T-helper 9 cell (primary cell): ENCODE measurements around the gene WNT7A.
"Not testable (repeated sequence)": the region's sequence is repeated elsewhere in the genome, so short reads cannot be mapped to it uniquely, and the experiment has no call there.

ENCODE experiments used
- DNase-seq: peaks from one replicate; pipeline ENCODE4 v3.0.0-alpha.2; 2020
- total RNA-seq, 2 donors: gene quantifications; one replicate each; lab custom pipeline; 2026; lab: John Stamatoyannopoulos, UW

The WNT7A gene
- 15.9 to 23.7 reads per million in 2 donors for total RNA-seq

GRCh38 chr3:13879946-13880810 lies at the start of gene WNT7A:
Gene WNT7A (minus strand): TSS chr3:13880071. CDS start chr3:13879816, 255 bp downstream.
- DNase-seq: peak; percentile 64

- DNase-seq: not testable (repeated sequence)
These were observed 48.9 kb upstream of the WNT7A start for GRCh38 chr3:13928741-13929140.

GRCh38 chr3:13927295-13927694 lies 47.4 kb upstream of the WNT7A start:
- no peak for DNase-seq

GRCh38 chr3:13916375-13916774 lies 36.5 kb upstream of the WNT7A start:
- no peak for DNase-seq

GRCh38 chr3:13902648-13903238 lies 22.9 kb upstream of the WNT7A start:
- no peak for DNase-seq

GRCh38 chr3:13901935-13902584 lies 22.2 kb upstream of the WNT7A start:
- no peak for DNase-seq

DNA sequence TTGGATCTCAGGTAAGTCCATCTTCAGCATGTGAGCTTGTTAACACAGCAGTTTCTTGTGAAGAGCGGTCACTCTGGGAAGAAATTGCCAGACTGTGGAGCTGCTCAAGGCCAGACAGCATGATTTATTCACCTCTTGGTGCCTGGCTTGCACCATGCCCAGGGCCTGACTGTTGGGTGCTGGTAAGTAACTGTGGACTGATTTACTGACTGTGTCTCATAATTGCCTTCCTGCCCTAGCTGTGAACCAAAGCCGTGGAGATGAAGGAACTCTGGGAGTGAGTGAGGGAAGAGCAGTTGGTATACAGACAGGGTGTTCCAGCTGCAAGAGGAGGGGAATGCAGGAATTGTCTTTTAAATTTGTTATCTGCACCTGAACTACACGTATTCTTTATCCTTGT lies 18.5 kb upstream of the WNT7A start:
- DNase-seq: no peak

DNA sequence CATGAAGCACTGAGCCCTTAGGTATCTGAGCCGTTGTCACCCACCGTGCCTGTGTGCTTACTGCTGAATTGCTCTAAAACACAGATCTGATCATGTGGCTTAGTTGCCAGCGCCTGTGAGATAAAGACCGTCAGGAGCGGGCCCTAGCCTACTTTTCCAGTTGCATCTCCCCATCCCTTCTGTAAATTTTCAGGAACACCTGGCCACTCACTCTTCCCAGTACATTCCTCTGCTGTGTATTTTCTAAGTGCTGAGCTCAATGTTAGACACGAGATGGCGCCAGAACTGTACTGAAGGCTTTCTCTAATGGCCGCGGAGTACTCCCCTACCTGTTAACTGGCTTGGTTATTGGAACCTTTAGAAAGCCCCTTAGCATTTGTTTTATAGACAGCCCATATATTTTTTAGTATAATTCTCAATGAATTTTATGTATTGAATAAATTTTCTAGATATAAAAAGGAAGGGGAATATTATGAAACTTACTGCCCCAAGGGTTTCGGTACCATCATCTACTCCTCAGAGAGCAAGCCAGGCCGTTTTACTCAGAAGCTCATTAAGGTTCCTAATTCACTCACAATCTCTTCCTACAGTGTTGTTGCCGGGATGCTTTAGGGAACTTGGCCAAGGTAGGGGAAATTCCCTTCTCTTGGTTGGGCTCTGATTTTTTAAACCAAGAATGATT lies 16.7 kb upstream of the WNT7A start:
- DNase-seq: peak; percentile 32

- DNase-seq: peak; percentile 93
These were observed 15.6 kb upstream of the WNT7A start for GRCh38 chr3:13895155-13896105.

DNA sequence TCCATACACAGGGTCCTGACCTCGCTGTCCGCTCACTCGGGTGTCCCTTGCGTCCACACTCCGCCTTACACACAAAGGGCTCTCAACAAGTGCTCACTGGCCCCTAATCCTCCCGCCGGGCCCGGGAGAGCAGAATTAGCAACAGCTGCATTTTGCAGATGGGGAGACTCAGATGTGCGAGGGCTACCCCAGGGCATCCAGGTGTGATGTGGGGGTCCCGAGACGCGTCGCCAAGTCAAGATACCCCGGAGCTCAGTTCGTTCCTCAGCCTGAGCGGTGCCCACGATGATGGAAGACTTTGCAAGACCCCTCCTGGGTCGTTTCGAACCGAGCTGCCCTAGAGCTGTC lies 14.9 kb upstream of the WNT7A start:
- no peak for DNase-seq

DNA sequence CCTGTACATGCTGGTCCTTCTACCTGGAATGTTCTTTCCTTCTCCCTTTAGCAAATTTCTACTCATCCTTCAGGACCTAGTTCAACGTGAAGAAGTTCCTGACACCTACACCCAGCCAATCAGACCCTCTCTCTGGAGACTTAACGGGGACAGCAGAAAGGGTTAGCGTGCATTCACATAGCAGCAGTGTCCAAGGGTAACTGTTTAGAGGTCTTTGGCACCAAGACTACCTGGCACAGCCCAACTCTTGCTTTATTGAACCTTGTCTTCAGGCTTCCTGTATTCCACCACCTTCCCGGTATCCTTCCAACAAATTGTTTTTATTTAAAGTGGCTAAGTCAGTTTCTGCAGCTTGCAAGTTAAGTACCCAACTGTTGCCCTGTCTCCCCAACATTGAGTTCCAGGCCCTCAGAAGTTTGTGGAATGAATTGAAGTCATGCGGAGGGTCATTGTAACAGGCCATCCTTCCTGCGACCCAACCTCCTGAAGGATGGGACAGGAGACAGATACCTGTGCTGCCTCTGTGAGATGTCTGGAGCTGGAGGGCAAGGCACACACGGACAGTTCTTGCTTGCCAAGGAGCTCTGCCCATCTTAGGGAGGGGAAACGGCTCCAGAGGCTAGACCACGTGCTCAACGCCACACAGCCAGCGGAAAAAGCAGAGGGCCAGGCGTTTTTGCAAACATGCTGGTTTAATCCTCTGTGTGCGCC lies 14.4 kb upstream of the WNT7A start:
- DNase-seq: no peak

DNA sequence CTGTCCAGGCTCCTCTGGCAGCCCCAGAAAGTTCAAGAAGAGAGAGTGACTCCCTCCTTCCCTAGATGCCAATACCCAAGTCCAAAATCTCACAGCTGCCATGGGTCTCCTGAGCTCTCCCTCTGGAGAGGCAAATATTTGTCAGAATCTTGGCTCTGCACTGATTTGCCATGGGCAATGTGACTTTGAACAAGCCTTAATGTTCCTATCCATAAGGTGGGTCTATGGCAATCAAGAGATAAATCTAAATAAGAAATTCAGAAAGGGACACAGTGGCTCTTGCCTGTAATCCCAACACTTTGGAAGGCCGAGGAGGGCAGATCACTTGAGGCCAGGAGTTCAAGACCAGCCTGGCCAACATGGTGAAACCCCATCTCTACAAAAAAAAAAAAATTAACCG lies 12.4 kb upstream of the WNT7A start:
- DNase-seq: no peak

- DNase-seq: no peak
These were observed 11.7 kb upstream of the WNT7A start for GRCh38 chr3:13891492-13892073.

DNA sequence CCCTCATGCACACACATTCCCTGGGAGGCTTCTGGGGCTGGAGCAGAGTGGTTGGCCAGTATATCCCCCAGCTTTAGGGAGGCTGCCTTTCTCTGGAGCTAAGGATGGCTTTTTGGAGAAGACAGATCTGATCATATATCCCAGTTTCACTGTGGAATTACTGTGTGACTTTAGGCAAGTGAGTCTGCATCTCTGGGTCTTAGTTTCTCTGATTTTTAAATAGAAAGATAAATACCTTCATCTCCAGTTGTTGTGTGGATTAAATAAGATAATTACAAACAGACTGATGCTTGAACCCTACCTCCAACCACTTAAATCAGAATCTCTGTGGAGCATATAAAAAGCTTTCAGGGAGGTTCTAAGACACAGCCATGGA lies 11.1 kb upstream of the WNT7A start:
- DNase-seq: no peak

DNA sequence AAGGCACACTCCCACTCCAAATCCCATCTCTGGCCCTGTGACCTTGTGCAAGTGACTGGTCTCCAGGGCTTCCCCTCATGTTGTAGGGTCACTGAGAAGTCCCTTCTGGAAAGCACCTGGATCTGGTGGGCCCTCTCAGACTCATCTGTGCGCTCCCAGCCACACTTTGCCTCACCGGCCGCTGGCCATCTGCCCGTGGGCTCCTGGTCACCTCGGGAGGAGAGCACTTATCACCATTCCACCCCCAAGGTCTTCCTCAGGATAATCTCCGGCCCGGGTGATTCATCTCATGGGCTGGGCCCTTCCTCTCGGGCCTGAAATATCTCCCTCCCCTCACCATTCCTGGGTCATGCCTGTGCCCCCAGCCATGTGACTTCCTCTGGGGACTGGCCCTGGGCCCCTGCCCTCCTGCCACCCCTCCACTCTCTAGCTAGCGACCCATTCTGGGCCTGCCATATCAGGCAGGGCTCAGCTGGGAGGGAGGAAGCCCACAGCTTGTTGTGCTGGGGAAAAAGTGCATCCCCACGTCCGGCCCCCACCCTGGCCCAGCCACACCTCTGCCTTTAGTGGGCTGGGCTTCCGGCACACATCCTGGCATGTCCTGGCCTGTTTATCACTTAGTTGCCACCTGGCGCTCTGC lies 10.6 kb upstream of the WNT7A start:
- no peak for DNase-seq

- no peak for DNase-seq
These were observed 8.7 kb upstream of the WNT7A start for GRCh38 chr3:13888576-13888975.

- DNase-seq: no peak
These were observed 7.8 kb upstream of the WNT7A start for GRCh38 chr3:13887495-13888300.

GRCh38 chr3:13886593-13887129 lies 6.8 kb upstream of the WNT7A start:
- DNase-seq: no peak

- DNase-seq: no peak
These were observed 5.8 kb upstream of the WNT7A start for GRCh38 chr3:13885704-13886010.
